ENCODE data around the gene HEPH. TPM values are rescaled to one million over a fixed set of nuclear protein-coding genes. Genes with fewer than 3 reads are reported as not detected.

The HEPH gene
- polyA plus RNA-seq, 1 donor from 2014 or later = 11.6 TPM

GRCh38 chrX:66200050-66200664 lies 36.1 kb downstream of the HEPH start:
- Histone ChIP-seq H3K4me3 (ENCODE audit: low read length) (no peak overlapping the region), H3K36me3 (ENCODE audit: insufficient read depth, low read length) (no peaks in the 10 kb centered on the region), H3K9ac (ENCODE audit: low read length) (no peak overlapping the region), H3K79me2 (replicated peaks; ENCODE audit: insufficient read depth, low read length) (no peaks in the 10 kb centered on the region), H4K20me1 (ENCODE audit: insufficient read depth) (no peaks in the 10 kb centered on the region), H3K27me3 (ENCODE audit: insufficient read depth, low read depth, low read length) (no peaks in the 10 kb centered on the region), H3K9me2 (ENCODE audit: insufficient read depth, low read length) (no peaks in the 10 kb centered on the region), H3F3A (ENCODE audit: insufficient read depth, low read length, poor library complexity, severe bottlenecking) (no peaks in the 10 kb centered on the region), H3K27ac (ENCODE audit: low read length) (no peak overlapping the region), H3K4me2 (ENCODE audit: low read length) (no peak overlapping the region), H3K9me3 (ENCODE audit: low read length) (no peaks in the 10 kb centered on the region), H2AFZ (ENCODE audit: low read depth, low read length) (no peak overlapping the region)
- TF ChIP-seq TAF1 (IDR thresholded peaks at IDR 0.05; ENCODE audit: low read depth) (no peak), RAD21 (conservative IDR thresholded peaks at IDR 0.05) (no peak), EP300 (conservative IDR thresholded peaks at IDR 0.05; ENCODE audit: poor library complexity, severe bottlenecking) (no peak), POLR2AphosphoS5 (IDR thresholded peaks at IDR 0.05) (no peak), SMC3 (conservative IDR thresholded peaks at IDR 0.05; ENCODE audit: poor library complexity) (no peak), EZH2 (IDR thresholded peaks at IDR 0.05; ENCODE audit: borderline replicate concordance, insufficient read depth, low read length, poor library complexity, severe bottlenecking) (no peak), MXI1 (conservative IDR thresholded peaks at IDR 0.05; ENCODE audit: poor library complexity, severe bottlenecking) (no peak)
- TF ChIP-seq, protein P1, sequence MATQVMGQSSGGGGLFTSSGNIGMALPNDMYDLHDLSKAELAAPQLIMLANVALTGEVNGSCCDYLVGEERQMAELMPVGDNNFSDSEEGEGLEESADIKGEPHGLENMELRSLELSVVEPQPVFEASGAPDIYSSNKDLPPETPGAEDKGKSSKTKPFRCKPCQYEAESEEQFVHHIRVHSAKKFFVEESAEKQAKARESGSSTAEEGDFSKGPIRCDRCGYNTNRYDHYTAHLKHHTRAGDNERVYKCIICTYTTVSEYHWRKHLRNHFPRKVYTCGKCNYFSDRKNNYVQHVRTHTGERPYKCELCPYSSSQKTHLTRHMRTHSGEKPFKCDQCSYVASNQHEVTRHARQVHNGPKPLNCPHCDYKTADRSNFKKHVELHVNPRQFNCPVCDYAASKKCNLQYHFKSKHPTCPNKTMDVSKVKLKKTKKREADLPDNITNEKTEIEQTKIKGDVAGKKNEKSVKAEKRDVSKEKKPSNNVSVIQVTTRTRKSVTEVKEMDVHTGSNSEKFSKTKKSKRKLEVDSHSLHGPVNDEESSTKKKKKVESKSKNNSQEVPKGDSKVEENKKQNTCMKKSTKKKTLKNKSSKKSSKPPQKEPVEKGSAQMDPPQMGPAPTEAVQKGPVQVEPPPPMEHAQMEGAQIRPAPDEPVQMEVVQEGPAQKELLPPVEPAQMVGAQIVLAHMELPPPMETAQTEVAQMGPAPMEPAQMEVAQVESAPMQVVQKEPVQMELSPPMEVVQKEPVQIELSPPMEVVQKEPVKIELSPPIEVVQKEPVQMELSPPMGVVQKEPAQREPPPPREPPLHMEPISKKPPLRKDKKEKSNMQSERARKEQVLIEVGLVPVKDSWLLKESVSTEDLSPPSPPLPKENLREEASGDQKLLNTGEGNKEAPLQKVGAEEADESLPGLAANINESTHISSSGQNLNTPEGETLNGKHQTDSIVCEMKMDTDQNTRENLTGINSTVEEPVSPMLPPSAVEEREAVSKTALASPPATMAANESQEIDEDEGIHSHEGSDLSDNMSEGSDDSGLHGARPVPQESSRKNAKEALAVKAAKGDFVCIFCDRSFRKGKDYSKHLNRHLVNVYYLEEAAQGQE (IDR thresholded peaks at IDR 0.05; ENCODE audit: borderline replicate concordance) = no peak

DNA sequence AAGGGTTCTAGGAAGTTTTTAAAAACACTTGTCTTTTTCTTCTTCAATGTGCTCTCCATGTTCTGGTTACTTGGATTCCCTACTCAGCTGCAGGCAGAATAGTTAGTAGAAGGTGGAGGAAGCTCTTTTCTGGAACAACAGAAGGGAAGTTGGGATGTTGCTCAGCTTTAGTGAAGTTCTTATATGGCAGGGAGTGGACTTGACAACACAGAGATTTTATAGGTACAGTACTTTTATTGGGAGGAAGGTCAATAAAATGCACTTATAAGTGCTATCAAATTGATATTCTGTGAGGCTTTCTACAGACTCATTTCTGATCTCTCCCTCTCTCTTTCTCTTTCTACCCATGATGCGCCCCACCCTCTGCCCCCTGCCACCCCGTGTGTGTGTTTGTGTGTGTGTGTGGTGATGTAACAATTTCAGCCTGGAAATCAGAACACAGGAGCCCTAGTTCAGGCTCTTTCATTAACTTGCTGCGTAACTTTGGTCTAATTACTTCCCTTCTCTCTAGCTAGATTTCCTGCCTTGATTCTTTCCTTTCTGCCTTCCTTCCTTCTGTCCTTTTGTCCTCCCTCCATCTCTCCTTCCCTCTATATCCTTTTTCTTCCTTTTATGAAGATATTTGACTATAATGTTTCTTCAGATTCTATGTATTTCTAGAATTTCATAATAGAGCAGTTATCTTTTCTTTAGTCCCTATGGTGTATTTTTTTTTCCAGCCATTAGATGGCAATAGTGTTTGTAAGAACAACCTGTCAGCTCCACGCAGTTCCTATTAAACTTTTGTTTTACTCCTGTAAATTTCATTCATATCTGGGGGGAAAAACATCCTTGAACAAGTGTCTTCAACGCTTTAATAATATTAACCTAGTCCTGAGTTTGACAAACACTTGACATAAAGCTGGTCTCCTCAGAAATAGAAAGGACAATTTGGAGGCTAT lies 37.1 kb downstream of the HEPH start:
- Histone ChIP-seq H3K79me2 (replicated peaks; ENCODE audit: insufficient read depth, low read length) (no peaks in the 10 kb centered on the region), H3K9me3 (ENCODE audit: low read length) (no peaks in the 10 kb centered on the region), H3K27me3 (ENCODE audit: insufficient read depth, low read depth, low read length) (no peaks in the 10 kb centered on the region), H3K4me2 (ENCODE audit: low read length) (no peak overlapping the region), H3K27ac (ENCODE audit: low read length) (no peak overlapping the region), H3K36me3 (ENCODE audit: insufficient read depth, low read length) (no peaks in the 10 kb centered on the region), H3K9ac (ENCODE audit: low read length) (no peak overlapping the region), H3K9me2 (ENCODE audit: insufficient read depth, low read length) (no peaks in the 10 kb centered on the region), H3F3A (ENCODE audit: insufficient read depth, low read length, poor library complexity, severe bottlenecking) (no peaks in the 10 kb centered on the region), H3K4me3 (ENCODE audit: low read length) (no peak overlapping the region), H4K20me1 (ENCODE audit: insufficient read depth) (no peaks in the 10 kb centered on the region), H2AFZ (ENCODE audit: low read depth, low read length) (no peak overlapping the region)
- TF ChIP-seq TAF1 (IDR thresholded peaks at IDR 0.05; ENCODE audit: low read depth) (no peak), POLR2AphosphoS5 (IDR thresholded peaks at IDR 0.05) (no peak), CTCF (IDR thresholded peaks at IDR 0.05; ENCODE audit: poor library complexity, severe bottlenecking) (peak; percentile 64), SMC3 (conservative IDR thresholded peaks at IDR 0.05; ENCODE audit: poor library complexity) (peak; percentile 57), EZH2 (IDR thresholded peaks at IDR 0.05; ENCODE audit: borderline replicate concordance, insufficient read depth, low read length, poor library complexity, severe bottlenecking) (no peak), MXI1 (conservative IDR thresholded peaks at IDR 0.05; ENCODE audit: poor library complexity, severe bottlenecking) (no peak), EP300 (conservative IDR thresholded peaks at IDR 0.05; ENCODE audit: poor library complexity, severe bottlenecking) (no peak), RAD21 (conservative IDR thresholded peaks at IDR 0.05) (peak; percentile 65)
- TF ChIP-seq, protein P1 (IDR thresholded peaks at IDR 0.05; ENCODE audit: borderline replicate concordance) = no peak
